Keratinocyte (primary cell): ENCODE data around the gene PRL. TPM values are rescaled to one million over a fixed set of nuclear protein-coding genes. Genes with fewer than 3 reads are reported as not detected.

Experiments
- DNase-seq: peaks from one replicate; pipeline ENCODE4 v3.0.0-alpha.2; 2011; ENCODE audit warnings: low read depth, missing footprints, low spot score
- FAIRE-seq: peaks from 2 replicates; lab custom pipeline; 2011; peaks lifted over from hg19 to GRCh38; lab: Jason Lieb, UNC
- H2AFZ ChIP-seq: 2 replicates; pipeline ENCODE4 v1.6.0; 2012; ENCODE audit warnings: low read length, control low read depth, inconsistent platforms; ENCODE audit not compliant: control insufficient read depth
- H3K27ac ChIP-seq: 2 replicates; pipeline ENCODE4 v1.5.1; 2011; ENCODE audit warnings: low read length; ENCODE audit not compliant: control insufficient read depth, insufficient read depth
- H3K27me3 ChIP-seq: 3 replicates; pipeline ENCODE4 v1.6.0; 2011; ENCODE audit warnings: low read length; ENCODE audit not compliant: control insufficient read depth, insufficient read depth; ENCODE audit errors: extremely low read depth
- H3K36me3 ChIP-seq, 2 experiments: 2 replicates in 1 of 2; 3 replicates in 1 of 2; pipeline ENCODE4 v1.5.1; 2011; ENCODE audit warnings: low read length in 2 of 2, mild to moderate bottlenecking in 1 of 2; ENCODE audit not compliant: control insufficient read depth in 2 of 2, insufficient read depth in 2 of 2; ENCODE audit errors: extremely low read depth in 1 of 2
- H3K4me1 ChIP-seq: 3 replicates; pipeline ENCODE4 v1.5.1; 2011; ENCODE audit warnings: low read length; ENCODE audit not compliant: control insufficient read depth, insufficient read depth; ENCODE audit errors: extremely low read depth
- H3K4me2 ChIP-seq: 3 replicates; pipeline ENCODE4 v1.6.0; 2011; ENCODE audit warnings: low read depth, low read length; ENCODE audit not compliant: control insufficient read depth, insufficient read depth; ENCODE audit errors: extremely low read depth
- H3K4me3 ChIP-seq, 3 experiments: fragments of 200-600 bp in 1 of 3; sonication (generic) in 1 of 3; 2 replicates in 2 of 3; 3 replicates in 1 of 3; pipeline ENCODE4 v1.5.1; 2011 to 2016; ENCODE audit warnings: low read length in 3 of 3, mild to moderate bottlenecking in 3 of 3, control low read depth in 2 of 3, inconsistent platforms in 1 of 3, low read depth in 1 of 3, mixed read lengths in 1 of 3, mixed run types in 1 of 3, moderate library complexity in 1 of 3; ENCODE audit not compliant: control insufficient read depth in 2 of 3, insufficient read depth in 2 of 3; ENCODE audit errors: extremely low read depth in 1 of 3
- H3K79me2 ChIP-seq: 2 replicates; pipeline ENCODE4 v1.6.0; 2012; ENCODE audit warnings: low read length; ENCODE audit not compliant: control insufficient read depth, insufficient read depth
- H3K9ac ChIP-seq: 3 replicates; pipeline ENCODE4 v1.6.0; 2011; ENCODE audit warnings: low read length; ENCODE audit not compliant: control insufficient read depth, insufficient read depth; ENCODE audit errors: extremely low read depth
- H3K9me1 ChIP-seq: 3 replicates; pipeline ENCODE4 v1.6.0; 2011; ENCODE audit warnings: low read length; ENCODE audit not compliant: control insufficient read depth, insufficient read depth; ENCODE audit errors: extremely low read depth
- H3K9me3 ChIP-seq: 2 replicates; pipeline ENCODE4 v1.5.1; 2012; ENCODE audit warnings: low read depth, low read length; ENCODE audit not compliant: control insufficient read depth
- H4K20me1 ChIP-seq: 3 replicates; pipeline ENCODE4 v1.6.0; 2011; ENCODE audit warnings: low read length; ENCODE audit not compliant: control insufficient read depth, insufficient read depth; ENCODE audit errors: extremely low read depth
- EZH2 ChIP-seq: IDR thresholded peaks from one replicate; pipeline ENCODE4 v1.6.1; 2012; ENCODE audit warnings: inconsistent platforms, mild to moderate bottlenecking, low read length, moderate library complexity
- dilution Hi-C: fragments of 300-500 bp; cut with MboI; formaldehyde crosslinking; loops from one replicate; pipeline ENCODE4 v1.7.0; 2020; ENCODE audit warnings: low sequenced_read_pairs; ENCODE audit not compliant: extremely low pct_ligation_motif_present
- polyA plus RNA-seq, 5 experiments: library from polyadenylated mRNA; depleted of rRNA in 3 of 5; stranded (reverse) in 3 of 5; stranded (forward) in 1 of 5; unstranded in 1 of 5; fragments of >200 nt; gene quantifications; 1 replicate in 1 of 5; 2 replicates in 3 of 5; 3 replicates in 1 of 5; pipeline versions ENCODE4 v1.2.1 to v1.2.3, GENCODE V29; 2011 to 2012; ENCODE audit warnings: missing spikeins in 2 of 5, low read depth in 1 of 5, low replicate concordance in 1 of 5
- TF ChIP-seq, protein P1 (sequence below), 3 experiments: IDR thresholded peaks in 1 of 3; conservative IDR thresholded peaks in 1 of 3; optimal IDR thresholded peaks in 1 of 3; 2 replicates in 2 of 3; 3 replicates in 1 of 3; pipeline versions ENCODE3 to v1.5.1; 2011; ENCODE audit warnings: low read length in 3 of 3, mild to moderate bottlenecking in 3 of 3, moderate library complexity in 2 of 3, control low read depth in 1 of 3, inconsistent platforms in 1 of 3; ENCODE audit not compliant: insufficient read depth in 2 of 3; ENCODE audit errors: extremely low read depth in 1 of 3

PRL gene
- polyA plus RNA-seq, 1 donor (not counting 4 experiments of a cell fraction or from before 2014, with no cell fraction given), result not detected

DNA sequence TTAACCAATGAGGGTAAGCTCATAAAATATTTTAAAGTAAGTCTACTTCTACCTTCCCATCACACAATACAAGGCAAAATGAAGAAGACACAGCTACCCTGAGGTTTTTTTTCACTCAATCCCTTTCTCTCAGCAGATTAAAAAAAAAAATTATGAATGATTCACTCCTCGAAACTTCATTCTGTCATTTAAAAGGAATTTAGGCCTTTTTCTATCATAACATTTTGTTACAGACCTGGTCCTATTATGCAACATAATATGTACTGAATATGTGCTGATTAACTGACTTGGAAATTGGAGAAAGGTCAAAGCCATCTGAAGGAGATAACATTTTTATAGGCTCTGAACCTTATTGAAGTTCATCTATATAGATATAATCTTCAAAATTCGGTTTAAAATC is 45.5 kb downstream of the PRL start:
- no peaks in the 10 kb centered on the region for H3K9me1 ChIP-seq
- H3K4me2 ChIP-seq, result no peak overlapping the region
- peaks cover 11% of the 10 kb centered on the region for H3K4me1 ChIP-seq
- no peaks in the 10 kb centered on the region for H3K79me2 ChIP-seq
- TF ChIP-seq, protein P1, sequence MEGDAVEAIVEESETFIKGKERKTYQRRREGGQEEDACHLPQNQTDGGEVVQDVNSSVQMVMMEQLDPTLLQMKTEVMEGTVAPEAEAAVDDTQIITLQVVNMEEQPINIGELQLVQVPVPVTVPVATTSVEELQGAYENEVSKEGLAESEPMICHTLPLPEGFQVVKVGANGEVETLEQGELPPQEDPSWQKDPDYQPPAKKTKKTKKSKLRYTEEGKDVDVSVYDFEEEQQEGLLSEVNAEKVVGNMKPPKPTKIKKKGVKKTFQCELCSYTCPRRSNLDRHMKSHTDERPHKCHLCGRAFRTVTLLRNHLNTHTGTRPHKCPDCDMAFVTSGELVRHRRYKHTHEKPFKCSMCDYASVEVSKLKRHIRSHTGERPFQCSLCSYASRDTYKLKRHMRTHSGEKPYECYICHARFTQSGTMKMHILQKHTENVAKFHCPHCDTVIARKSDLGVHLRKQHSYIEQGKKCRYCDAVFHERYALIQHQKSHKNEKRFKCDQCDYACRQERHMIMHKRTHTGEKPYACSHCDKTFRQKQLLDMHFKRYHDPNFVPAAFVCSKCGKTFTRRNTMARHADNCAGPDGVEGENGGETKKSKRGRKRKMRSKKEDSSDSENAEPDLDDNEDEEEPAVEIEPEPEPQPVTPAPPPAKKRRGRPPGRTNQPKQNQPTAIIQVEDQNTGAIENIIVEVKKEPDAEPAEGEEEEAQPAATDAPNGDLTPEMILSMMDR (optimal IDR thresholded peaks at IDR 0.05 in 1 of 3, IDR thresholded peaks at IDR 0.05 in 1 of 3, conservative IDR thresholded peaks at IDR 0.05 in 1 of 3; ENCODE audit: extremely low read depth in 1 of 3, insufficient read depth in 2 of 3, low read length in 3 of 3), result no peak
- TF ChIP-seq EZH2, result no peak
- dilution Hi-C loops, result no loop called here
- no peak overlapping the region for H3K4me3 ChIP-seq
- H3K36me3 ChIP-seq, result no peaks in the 10 kb centered on the region
- no peak for DNase-seq
- H4K20me1 ChIP-seq, result no peaks in the 10 kb centered on the region
- no peaks in the 10 kb centered on the region for H3K27me3 ChIP-seq
- H2AFZ ChIP-seq, result no peak overlapping the region
- no peak for FAIRE-seq
- H3K9ac ChIP-seq, result no peak overlapping the region
- H3K9me3 ChIP-seq, result no peaks in the 10 kb centered on the region
- H3K27ac ChIP-seq, result no peak overlapping the region

DNA sequence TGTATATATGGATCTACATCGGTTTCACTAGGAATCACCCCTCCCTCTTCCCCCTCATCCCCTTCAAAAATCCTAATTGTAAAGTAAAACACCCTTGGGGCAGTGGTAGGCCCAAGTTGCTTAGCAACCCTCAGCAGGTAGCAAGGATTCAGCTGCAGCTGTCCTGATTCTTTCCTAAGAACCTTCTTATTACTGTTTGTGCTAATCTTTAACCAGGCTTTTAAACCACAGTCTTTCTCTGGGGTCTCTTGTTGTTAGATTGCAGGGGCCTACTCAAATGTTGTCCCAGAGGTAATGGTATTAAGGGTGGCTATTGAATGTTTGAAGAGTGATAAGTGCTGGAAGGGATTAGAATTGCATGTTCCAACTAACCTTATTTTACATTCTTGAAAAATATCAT is 46.4 kb downstream of the PRL start:
- H2AFZ ChIP-seq, result no peak overlapping the region
- dilution Hi-C loops, result no loop called here
- TF ChIP-seq, protein P1 (optimal IDR thresholded peaks at IDR 0.05 in 1 of 3, IDR thresholded peaks at IDR 0.05 in 1 of 3, conservative IDR thresholded peaks at IDR 0.05 in 1 of 3; ENCODE audit: extremely low read depth in 1 of 3, insufficient read depth in 2 of 3, low read length in 3 of 3), result no peak
- no peak for TF ChIP-seq EZH2
- H3K4me3 ChIP-seq, result no peak overlapping the region
- peaks cover 11% of the 10 kb centered on the region for H3K4me1 ChIP-seq
- no peak overlapping the region for H3K9ac ChIP-seq
- H3K79me2 ChIP-seq, result no peaks in the 10 kb centered on the region
- H3K27ac ChIP-seq, result no peak overlapping the region
- H3K27me3 ChIP-seq, result no peaks in the 10 kb centered on the region
- H3K36me3 ChIP-seq, result no peaks in the 10 kb centered on the region
- H3K9me3 ChIP-seq, result no peaks in the 10 kb centered on the region
- no peak overlapping the region for H3K4me2 ChIP-seq
- DNase-seq (no peak), FAIRE-seq (no peak)
- no peaks in the 10 kb centered on the region for H3K9me1 ChIP-seq
- no peaks in the 10 kb centered on the region for H4K20me1 ChIP-seq
